GM20431 (cell line): ENCODE data around the gene AWAT2.

ENCODE experiments used
- in situ Hi-C: fragments of 300-500 bp; cut with MseI, MboI; formaldehyde crosslinking; loops from one replicate; pipeline ENCODE4 v1.15.0; 2020; ENCODE audit warnings: low sequenced_read_pairs; ENCODE audit not compliant: unreplicated experiment

Gene AWAT2

DNA sequence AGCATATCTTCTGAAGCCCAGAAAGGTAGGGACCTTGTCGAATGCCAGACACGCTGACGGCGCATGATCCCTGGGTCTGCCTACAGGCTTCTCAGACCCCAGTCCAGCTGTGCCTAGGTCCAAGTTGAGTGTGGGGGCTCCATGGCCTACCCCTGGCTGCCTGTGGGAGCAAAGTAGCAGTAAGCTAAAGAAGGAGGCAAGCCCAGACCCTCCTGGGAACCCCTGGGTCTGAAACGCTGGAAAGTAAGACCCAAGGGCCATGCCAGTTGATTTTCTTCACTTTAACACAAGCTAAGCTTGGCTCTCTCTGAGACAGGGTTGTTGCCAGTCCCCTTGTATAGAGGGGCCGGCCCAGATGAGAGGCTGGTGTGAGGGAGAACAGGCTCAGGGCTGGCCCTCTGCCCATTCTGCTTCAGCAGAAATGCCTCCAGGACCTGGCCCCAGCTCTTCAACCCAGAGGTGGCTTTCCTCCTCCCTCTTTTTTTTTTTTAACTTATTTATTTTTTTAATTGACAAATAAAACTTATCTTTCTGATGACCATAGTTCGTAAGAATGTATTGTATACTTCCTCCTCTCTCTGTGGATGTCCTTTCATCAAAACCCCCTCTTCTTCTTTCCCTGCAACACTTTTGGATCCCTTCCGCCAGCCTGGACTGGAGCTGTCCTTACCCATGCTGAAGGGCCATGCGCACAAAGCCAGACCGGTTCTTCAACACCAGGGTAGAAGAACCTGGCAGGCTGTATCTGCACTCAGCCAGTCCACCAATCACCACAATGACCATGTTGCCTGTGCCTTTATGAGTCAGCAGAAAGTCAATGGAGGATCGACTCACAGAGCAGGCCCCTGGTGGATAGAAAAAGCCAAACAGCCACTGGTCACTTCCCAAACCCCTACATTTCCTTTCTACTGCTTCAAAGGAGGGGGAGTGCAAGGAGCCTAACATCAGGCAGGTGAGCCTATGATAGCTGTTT, 7.1 kb downstream of the AWAT2 start:
- in situ Hi-C loops = no loop called here

DNA sequence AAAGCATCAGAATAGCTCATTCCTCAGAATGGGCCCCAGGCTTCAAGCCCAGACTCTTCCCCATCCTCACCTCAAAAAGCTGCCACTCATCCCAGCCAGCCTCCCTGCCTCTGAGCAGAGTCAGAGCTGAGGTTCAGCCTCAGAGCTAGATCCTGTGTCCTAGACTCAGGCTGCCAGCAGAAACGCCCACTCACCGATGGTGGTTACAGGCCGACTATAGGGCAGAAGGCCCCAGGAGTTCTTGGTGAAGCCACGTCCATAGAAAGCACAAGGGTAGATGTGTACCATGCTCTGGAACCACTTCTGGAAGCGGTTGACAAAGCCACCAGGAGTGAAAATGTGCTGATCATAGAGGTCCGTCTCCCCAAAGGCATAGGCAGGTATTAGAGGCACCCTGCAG, 7.7 kb downstream of the AWAT2 start:
- in situ Hi-C loops = no loop called here

DNA sequence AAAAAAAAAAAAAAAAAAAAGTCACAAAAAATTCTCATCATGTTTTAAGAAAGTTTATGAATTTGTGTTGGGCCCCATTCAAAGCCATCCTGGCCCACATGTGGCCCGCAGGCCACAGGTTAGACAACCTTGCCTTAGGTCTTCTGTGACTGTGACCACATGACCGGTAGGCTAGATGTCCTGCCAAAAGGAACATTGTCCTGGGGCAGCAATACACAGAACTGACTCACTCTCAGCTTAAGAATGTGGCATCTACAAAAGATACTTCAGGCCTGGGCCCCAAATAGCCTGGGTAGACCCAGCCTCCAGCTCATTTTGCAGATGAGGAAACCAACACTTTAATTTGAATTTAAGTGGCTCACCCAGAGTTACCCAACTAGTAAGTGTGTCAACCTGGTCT, 10.0 kb downstream of the AWAT2 start:
- in situ Hi-C loops = no loop called here

DNA sequence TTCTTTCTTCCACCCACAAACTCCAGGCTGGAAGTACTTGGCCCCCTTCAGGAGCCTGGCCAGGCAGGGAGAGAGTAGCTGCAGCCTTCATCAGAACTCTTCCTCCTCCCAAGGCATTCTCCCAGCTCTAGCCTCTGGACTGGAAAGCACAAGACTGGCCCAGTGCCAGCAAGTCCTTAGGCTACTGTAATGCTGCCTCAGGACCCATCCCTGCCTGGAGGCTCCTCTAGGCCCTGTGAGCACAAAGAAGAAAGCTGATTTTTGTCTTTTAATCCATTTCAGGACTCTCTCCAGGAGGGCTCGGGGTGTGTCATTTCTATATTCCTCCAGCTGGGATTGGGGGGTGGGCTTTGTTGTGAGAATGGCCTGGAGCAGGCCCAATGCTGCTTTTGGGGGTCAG, 10.8 kb downstream of the AWAT2 start:
- in situ Hi-C loops = no loop called here

DNA sequence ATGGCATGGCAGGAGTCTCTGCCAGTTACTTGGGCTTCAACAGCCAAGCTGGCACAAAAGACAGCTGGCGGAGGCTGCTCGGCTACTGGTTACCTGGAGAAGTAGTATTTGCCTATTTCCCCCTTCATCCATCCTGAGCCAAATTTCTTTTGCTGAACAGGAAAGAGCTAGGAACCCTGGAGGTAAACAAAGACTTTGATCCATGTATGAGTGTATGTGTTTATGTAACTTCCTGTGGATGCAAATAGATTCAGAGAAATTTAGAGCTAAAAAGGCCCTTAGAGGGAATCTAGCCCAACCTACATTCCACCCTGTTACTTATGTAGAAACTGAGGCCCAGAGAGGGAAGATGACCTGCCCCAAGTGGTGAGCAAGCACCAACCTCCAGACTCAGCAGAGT, 11.2 kb downstream of the AWAT2 start:
- in situ Hi-C loops = no loop called here

DNA sequence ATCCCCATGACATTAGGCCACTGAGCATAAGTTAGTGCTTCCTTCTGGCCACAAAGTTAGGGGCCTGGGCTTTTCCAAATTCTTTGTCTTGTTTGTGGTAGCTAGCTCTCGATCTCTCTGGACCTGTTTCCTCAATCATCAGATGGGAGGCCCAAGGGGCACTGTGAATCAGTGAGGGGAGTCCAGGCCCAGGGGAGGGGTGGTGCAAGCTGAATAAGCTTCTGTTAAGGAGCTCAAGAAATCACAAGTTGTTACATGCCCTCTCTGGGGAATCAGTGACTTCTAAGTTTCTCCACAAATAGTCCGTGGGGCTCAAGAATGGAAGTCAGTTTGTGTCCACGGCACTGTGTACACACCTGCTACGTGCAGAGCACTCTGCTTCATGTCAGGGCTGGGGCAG, 15.1 kb downstream of the AWAT2 start:
- in situ Hi-C loops = no loop called here

DNA sequence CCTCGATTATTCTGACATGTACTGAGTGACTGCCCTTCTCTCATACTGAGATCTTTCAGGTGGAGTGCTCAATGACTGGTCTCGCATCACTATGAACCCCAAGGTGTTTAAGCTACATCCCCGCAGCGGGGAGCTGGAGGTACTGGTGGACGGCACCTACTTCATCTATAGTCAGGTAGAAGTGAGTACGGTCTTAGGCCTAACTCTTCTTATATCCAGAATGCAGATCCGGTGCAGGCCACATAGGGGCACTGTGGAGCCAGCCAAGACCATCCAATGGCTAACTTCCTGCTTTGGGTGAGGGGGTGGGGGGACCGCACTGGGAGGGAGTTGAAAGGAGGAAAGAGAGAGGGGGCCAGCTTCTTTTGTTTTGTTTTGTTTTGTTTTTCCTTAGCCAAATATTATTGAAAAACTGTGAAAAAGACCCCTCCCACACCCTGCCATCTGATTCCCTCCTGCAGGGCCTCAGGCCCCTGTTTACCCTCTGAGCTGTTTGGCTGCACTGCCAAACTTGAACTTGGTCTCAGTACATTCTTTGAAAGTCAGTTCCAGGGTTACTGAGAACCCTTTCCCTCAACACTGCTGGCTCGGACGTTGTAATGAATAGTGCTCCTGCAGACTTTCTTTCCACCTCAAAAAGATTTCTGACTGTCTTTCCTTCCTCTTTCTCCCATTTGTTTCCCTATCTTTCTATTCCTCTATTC, 16.2 kb downstream of the AWAT2 start:
- in situ Hi-C loops = no loop called here

DNA sequence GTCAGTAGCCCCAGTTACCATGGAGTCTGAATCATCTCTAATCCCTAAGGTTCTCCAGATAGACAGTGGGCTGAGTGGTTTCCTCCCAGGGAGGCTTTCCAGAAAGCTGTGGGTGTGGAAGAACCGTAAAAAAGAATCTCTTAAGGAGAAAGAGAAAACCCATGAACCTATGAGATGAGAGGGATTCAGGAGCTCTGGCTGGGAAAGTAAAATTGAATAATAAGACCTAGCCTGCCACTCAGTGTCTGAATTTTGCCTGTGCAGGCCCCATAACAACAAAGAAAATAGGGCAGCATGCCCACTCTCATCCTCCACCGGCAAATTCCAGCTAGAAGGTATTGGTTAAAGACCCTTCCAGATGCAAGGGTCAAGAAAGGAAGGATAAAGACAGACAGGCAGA, 16.9 kb downstream of the AWAT2 start:
- in situ Hi-C loops = no loop called here

DNA sequence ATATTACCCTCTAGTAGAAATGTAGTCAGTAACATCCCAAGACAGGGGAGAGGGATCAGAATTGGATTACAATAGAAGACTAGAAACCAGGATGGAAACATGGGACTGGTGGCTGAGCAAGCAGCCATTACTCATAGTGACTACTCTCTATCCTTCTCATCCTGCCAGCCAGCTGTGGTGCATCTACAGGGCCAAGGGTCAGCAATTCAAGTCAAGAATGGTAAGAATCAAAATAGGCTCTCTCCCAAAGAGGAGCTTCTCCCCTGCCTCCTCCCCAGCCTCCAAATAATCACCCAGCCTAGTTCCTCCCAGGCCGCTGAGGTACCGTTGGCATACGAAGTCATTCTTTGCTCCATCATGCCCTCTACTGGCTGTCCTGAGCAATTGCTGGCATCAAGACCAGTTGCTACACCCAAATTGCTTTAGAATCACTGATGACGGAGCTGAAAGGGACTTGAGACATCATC, 19.4 kb downstream of the AWAT2 start:
- in situ Hi-C loops = no loop called here

DNA sequence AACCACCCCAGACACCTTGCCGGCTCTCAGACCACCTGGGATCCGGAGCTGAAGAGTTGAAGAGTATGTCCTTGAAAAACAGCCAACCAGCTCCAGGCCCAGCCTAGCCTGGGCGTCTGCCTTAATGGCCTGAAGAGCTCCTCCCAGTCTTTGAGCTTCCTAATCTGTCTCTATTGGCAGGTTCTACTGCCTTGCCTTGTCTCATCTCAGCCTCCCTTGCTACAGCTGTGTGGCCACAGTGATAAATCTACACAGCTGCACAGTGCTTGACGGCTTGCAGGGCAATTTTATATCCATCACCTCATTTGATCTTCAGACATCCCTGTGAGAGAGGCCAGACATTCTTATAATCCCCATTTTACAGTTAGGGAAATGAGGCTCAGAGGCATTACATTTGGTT, 19.9 kb downstream of the AWAT2 start:
- in situ Hi-C loops = no loop called here

DNA sequence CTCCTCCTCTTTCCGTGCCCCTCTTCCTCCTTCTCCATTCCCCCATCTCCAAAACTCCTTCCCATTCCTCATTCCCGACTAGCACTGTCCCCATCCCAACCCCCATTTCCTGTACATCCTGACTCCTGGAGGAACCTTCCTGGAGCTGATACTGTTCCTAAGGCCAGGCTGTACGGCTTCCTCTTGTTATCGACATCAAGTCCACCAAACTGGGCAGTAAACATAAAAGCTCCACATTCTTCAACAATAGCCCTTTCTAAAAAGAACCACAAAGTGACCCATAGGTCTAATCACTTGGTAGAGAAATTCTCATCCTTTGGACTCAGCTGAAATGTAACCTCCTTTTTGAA, 22.9 kb downstream of the AWAT2 start:
- in situ Hi-C loops = no loop called here

DNA sequence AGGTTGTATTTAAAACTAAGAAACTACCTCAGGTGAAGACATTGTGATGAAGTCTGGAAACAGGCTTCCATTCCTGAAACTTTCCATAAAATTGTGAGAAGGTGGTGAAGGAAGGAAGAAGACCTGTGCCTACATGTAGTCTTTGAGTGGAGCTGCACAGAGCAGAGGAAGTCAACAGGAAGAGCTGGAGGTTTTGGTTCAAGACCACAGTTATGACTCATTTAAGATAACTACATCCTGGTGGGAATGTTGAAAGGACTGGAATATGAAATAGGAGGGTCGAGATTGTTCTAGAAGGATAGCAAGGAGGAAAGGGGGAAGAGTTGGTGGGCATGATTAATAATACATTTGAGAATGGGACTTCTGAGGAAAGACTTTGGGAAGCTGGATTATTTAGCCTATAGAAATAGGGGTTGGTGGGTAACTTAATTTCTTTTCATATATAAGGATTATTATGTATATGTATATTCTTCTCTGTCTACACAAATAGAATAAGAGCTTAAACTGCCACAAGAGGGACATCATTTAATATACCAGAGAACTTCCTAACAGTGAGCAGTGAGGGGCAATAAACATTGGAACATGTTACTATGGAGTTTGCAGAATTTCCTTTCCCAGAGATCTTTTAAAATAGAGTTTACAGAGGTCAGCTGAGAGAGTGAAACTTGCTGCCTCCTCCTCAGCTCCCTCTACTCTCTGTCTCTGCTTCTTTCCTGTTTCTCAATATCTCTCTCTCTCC, 23.5 kb downstream of the AWAT2 start:
- in situ Hi-C loops = no loop called here

DNA sequence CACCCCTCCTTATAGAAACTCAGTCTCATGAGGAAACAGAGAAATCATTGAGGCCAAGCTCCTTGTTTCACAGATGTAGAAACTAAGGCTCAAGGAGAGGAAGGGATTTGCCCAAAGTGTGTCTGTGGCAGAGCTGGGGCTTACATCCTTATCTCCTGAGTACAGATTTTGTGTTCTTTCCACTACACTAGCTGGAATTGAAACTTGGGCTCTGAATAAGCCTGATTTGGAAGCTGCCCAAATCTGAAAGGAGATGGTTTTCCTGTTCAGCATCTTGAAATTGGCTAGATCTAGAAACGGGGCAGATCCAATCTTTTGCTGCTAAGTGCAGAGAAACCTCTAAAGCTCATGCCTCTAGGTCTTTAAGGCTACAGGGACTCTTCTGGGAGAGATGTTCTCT, 24.3 kb downstream of the AWAT2 start:
- in situ Hi-C loops = no loop called here

DNA sequence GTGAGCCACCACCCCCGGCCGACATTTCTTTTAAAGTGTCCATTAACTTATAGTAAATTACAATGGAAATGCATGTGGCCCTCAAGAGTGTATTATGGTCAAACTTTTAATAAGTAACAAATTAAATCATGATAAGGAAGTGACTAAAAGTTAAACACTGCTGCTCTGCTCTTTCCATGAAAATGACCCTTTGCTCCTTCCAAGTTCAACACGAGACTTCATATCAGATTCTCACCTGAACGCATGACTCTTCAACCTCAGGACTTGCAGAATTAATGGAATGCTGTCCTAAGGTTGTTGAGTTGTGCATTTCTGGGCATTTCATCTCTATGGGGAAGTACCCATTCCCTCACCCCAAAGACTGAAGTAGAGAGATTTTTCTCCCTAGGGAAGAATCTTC, 27.1 kb downstream of the AWAT2 start:
- in situ Hi-C loops = no loop called here

DNA sequence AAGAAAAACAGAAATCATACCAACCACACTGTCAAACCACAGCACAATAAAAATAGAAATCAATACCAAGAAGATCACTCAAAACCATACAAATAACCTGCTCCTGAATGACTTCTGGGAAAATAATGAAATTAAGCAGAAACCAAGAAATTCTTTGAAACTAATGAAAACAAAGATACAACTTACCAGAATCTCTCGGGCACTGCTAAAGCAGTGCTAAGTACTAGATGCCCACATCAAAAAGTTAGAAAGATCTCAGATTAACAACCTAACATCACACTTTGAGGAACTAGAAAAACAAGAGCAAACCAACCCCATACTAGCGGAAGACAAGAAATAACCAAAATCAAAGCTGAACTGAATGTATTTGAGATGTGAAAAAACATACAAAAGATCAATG, 33.2 kb downstream of the AWAT2 start:
- in situ Hi-C loops = no loop called here

DNA sequence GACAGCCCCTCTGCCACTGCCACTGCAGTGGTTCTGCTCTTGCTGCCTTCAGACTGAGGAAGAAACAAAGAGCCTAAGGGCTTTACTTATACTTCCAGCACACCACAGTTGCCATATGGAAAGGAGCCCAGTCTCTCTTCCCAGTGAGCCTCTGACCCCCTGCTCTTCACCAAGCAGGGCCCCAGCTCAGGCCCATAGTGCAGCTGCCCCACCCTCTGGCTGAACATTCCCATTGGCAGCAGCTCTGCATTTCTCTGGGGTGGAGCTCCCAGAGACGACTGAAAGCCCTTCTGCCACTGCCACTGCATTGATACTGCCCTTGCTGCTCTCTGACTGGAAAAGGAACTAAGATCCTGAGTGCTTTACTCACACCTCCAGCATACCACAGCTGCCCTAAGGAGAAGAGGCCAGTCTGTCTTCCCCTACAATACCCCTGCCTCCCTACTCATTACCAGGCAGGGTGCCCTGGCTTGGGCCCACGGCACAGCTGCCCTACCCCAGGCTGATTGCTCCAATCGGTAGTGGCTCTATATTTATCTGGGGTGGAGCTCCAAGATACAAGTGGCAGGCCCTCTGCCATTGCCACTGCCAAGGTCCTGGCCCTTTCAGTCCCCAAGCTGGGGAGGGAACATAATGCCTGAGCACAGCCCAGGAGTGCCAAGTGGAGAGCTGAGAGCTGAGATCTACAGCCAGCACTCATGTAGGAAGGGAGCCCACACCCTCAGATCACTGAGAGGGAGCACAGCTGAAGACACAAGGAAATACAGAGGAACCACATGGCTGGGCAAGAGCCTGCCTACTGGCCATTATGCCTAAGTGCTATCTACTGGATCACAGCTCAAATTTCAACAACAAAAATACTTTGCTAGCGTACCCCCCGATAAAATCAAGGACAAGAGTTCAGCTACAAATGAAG, 36.0 kb downstream of the AWAT2 start:
- in situ Hi-C loops = no loop called here

DNA sequence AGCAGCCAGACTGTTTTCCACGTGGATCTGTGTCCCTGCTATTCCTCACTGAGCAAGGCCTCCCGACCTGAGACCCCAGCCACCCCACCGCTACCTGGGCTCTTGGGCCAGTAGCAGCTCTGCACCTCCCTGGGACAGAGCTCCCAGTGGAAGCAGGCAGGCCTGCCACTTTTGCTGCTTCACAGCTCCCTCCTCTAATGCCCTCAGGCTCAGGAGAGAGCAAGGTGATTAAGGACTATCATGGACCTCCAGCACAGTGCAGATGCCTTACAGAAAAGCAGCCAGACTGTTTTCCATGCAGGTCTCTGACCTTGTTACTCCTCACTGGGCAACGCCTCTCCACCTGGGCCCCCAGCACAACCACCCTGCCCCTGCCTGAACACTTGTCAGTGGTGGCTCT, 37.0 kb downstream of the AWAT2 start:
- in situ Hi-C loops = no loop called here

DNA sequence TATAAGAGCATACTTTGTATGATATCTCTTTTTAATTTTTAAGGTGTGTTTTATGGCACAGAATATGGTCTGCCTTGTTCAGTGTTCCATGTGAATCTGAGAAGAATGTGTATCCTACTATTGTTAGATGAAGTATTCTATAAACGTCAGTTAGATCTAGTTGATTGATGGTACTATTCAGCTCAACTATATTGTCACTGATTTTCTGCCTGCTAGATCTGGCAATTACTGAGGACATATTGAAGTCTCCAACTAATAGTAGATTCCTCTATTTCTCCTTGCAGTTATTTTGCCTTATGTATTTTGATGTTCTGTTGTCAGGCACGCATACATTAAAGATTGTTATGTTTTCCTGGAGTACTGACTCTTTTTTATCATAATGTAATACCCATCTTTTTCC, 39.8 kb downstream of the AWAT2 start:
- in situ Hi-C loops = no loop called here

DNA sequence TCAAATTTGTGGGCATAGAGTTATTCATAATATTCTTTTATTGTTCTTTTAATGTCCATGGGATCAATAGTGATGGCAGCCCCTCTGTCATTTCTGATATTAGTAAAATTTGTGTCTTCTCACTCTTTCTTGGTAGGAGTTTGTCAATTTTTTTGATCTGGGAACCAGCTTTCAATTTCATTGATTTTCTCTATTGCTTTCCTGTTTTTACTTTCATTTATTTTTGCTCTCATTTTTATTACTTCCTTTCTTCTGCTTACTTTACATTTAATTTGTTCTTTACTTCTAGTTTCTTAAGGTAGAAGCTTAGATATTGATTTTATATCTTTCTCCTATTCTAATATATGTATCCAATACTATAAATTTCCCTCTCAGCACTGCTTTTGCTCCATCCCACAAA, 40.7 kb downstream of the AWAT2 start:
- in situ Hi-C loops = no loop called here

DNA sequence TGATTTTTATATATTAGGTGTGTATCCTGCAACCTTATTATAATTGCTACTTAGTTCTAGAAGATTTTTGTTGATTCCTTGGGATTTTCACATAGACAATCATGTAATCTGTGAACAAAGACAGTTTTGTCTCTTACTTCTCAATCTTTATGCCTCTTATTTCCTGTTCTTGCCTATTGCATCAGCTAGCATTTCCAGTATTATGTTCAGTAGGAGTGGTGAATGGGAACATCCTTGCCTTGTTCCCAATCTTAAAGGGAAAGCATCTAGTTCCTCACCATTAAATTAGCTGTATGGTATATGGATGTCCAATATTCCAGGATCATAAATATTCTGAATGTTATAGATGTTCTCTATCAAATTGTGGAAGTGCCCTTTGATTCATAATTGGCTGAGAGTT, 41.8 kb downstream of the AWAT2 start:
- in situ Hi-C loops = no loop called here
